Mesothelial cell of epicardium (in vitro differentiated cells): ENCODE results near the gene DPY19L3. TPM values are rescaled to one million over a fixed set of nuclear protein-coding genes. Genes with fewer than 3 reads are reported as not detected.
A peak's percentile ranks its signal among the peaks of the same experiment; 100 is the strongest.

Source experiments
- DNase-seq, 2 experiments: peaks; one replicate each; pipeline ENCODE4 v3.0.0; 2021; ENCODE audit warnings: low spot score in 2 of 2; ENCODE audit not compliant: unreplicated experiment in 2 of 2
- H3K27ac Mint-ChIP-seq: 2 replicates; pipeline ENCODE4 v1.8.0; 2021; ENCODE audit warnings: mixed read lengths
- H3K27me3 Mint-ChIP-seq: 2 replicates; pipeline ENCODE4 v1.8.0; 2021; ENCODE audit warnings: low read depth, mixed read lengths
- H3K36me3 Mint-ChIP-seq: 2 replicates; pipeline ENCODE4 v1.8.0; 2021; ENCODE audit warnings: mixed read lengths
- H3K4me1 Mint-ChIP-seq: 2 replicates; pipeline ENCODE4 v1.8.0; 2021; ENCODE audit warnings: mixed read lengths
- H3K4me3 Mint-ChIP-seq: 2 replicates; pipeline ENCODE4 v1.8.0; 2021; ENCODE audit warnings: mild to moderate bottlenecking, moderate library complexity, mixed read lengths
- H3K9me3 Mint-ChIP-seq: 2 replicates; pipeline ENCODE4 v1.8.0; 2021; ENCODE audit warnings: mixed read lengths
- total RNA-seq: library from RNA; stranded (reverse); gene quantifications from 3 replicates; pipeline ENCODE4 v1.2.1, GENCODE V29; 2021
- TF ChIP-seq, protein P1 (sequence below): fragments of 200-600 bp; sonication (generic); IDR thresholded peaks from one replicate; pipeline ENCODE4 v1.5.0; 2021; ENCODE audit warnings: antibody characterized with exemption; ENCODE audit not compliant: unreplicated experiment

DPY19L3 gene
- total RNA-seq, 1 donor from 2014 or later = 111 TPM

DNA sequence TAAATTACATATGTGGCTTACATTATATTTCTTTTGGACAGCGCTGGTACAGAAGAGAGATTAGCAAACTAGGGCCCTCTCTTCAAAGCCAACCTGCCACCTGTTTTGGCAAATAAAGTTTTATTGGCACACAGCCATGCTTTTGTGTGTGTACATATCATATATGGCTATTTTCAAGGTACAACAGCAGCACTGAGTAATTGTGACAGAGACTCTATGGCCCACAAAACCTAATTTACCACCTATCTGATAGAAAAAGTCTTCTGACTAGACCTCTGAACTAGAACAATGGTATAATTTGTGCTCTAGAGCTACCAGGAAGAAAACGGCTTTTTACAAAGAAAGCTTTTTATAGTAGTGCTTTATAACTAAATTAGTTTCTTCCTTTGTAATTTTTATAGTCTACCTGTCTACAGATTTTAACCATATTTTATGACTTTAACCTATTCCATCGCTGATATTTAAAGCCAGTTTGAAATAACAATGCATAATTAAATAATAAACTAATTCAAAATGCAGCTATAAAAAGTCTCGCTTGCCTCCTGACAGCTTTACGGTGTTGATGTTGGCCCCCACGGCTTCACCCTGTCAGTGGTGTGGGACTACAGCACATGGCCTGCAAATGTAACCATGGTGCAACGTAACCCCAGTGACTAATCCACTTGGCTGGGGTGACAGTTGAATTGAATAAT is 17.7 kb upstream of the DPY19L3 start:
- no peaks in the 10 kb centered on the region for H3K9me3 Mint-ChIP-seq
- H3K36me3 Mint-ChIP-seq = peaks cover 2% of the 10 kb centered on the region
- H3K27me3 Mint-ChIP-seq = no peaks in the 10 kb centered on the region
- TF ChIP-seq, protein P1, sequence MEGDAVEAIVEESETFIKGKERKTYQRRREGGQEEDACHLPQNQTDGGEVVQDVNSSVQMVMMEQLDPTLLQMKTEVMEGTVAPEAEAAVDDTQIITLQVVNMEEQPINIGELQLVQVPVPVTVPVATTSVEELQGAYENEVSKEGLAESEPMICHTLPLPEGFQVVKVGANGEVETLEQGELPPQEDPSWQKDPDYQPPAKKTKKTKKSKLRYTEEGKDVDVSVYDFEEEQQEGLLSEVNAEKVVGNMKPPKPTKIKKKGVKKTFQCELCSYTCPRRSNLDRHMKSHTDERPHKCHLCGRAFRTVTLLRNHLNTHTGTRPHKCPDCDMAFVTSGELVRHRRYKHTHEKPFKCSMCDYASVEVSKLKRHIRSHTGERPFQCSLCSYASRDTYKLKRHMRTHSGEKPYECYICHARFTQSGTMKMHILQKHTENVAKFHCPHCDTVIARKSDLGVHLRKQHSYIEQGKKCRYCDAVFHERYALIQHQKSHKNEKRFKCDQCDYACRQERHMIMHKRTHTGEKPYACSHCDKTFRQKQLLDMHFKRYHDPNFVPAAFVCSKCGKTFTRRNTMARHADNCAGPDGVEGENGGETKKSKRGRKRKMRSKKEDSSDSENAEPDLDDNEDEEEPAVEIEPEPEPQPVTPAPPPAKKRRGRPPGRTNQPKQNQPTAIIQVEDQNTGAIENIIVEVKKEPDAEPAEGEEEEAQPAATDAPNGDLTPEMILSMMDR = no peak
- peaks cover 4% of the 10 kb centered on the region for H3K4me1 Mint-ChIP-seq
- no peak for DNase-seq
- peak overlapping the region; percentile 87 for H3K27ac Mint-ChIP-seq
- no peak overlapping the region for H3K4me3 Mint-ChIP-seq

DNA sequence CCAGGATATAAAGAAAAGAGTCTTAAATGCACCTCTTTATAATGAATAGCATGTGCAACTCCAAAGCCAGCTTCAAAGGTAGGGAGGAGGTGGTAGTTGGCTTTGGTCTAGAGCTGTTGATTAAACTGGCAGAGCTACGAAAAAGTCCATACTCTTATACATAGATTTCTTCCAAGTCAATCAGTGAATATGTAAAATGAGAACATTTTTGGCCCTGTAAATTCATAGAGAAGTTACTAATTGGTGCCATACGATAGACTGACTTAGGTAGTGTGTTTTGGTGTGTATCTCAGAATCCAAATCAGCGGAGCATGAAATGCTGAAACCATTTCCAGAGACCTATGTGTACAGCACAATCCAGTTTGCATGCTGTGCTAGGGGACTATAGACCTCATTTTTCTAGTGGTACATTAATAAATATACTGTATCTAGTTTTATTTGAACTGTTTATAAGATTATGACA is 17.1 kb upstream of the DPY19L3 start:
- DNase-seq = no peak
- peaks cover 7% of the 10 kb centered on the region for H3K4me1 Mint-ChIP-seq
- no peaks in the 10 kb centered on the region for H3K36me3 Mint-ChIP-seq
- no peaks in the 10 kb centered on the region for H3K9me3 Mint-ChIP-seq
- TF ChIP-seq, protein P1 = no peak
- no peaks in the 10 kb centered on the region for H3K27me3 Mint-ChIP-seq
- peak overlapping the region; percentile 87 for H3K27ac Mint-ChIP-seq
- no peak overlapping the region for H3K4me3 Mint-ChIP-seq

DNA sequence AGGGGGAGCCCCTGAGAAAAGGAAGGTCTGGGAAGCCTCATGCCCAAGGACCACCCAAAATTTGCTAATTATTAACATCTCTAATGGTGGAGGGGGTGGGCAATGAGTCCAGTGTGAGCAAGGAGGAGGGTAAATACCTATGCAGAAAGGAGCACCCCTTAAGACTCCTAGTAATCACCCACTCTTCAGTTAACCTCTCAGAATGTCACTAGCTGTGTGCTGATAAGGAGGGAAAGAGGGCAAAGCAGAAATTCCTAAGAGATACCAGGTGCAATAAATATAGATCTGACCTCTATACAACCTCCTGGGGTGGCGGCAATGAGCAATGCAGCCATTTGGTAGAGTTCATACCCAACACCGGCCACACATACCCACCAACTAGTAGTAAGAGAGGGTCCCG is 12.7 kb upstream of the DPY19L3 start:
- H3K27ac Mint-ChIP-seq = no peak overlapping the region
- TF ChIP-seq, protein P1 = no peak
- H3K4me1 Mint-ChIP-seq = peaks cover 7% of the 10 kb centered on the region
- no peak overlapping the region for H3K4me3 Mint-ChIP-seq
- DNase-seq = no peak
- no peaks in the 10 kb centered on the region for H3K9me3 Mint-ChIP-seq
- no peaks in the 10 kb centered on the region for H3K27me3 Mint-ChIP-seq
- H3K36me3 Mint-ChIP-seq = peaks cover 5% of the 10 kb centered on the region

DNA sequence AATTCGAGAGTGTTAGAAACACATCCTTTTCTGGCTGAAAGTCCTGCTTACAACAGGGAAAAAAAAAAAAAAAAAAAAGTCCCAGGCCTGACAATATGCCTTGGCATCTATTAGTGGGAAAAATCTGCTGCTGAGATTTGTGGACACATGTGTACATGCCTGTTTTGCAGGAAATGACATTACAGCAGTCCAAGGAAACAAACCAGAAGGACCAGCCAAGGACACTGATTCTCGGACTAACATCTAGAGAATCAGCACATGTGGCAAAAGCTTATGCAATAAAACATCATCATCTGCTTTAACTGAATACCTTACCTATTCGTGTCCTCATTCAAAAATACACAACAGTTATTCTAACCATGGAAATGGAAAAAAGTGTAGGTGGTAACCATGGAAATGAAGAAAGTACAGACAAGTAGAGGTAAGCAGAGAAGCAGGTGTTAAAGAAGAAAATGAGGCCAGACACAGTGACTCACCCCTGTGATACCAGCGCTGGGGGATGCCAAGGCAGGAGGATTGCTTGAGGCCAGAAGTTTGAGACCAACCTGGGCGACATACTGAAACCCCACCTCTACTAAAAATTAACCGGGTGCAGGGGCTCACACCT is 9.4 kb upstream of the DPY19L3 start:
- TF ChIP-seq, protein P1 = no peak
- DNase-seq = no peak
- Mint-ChIP-seq H3K27ac (no peak overlapping the region), H3K9me3 (no peaks in the 10 kb centered on the region), H3K4me3 (no peak overlapping the region), H3K27me3 (no peaks in the 10 kb centered on the region), H3K4me1 (peaks cover 4% of the 10 kb centered on the region), H3K36me3 (peaks cover 5% of the 10 kb centered on the region)

DNA sequence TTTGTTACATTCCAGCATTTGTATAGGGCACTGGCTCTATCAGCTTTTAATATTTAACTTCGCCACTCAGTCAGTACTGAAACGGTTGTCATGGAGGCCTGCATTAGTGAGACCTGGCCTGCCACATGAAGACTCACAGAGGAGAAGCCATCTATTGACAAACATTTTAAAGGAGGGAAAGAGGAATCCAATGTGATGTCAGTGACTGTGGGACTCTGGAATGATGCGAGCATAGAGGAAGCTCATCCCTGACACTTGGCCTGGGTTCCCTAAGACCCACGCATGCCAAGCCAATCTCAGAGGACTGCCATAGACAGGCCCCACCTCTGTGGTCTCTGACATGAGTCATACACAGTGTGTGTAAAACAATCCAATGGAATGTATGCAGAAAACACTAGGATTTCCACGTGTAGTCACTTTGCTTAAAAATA is 7.9 kb upstream of the DPY19L3 start:
- TF ChIP-seq, protein P1 = no peak
- no peak overlapping the region for H3K27ac Mint-ChIP-seq
- H3K27me3 Mint-ChIP-seq = no peaks in the 10 kb centered on the region
- DNase-seq = no peak
- H3K4me1 Mint-ChIP-seq = peaks cover 4% of the 10 kb centered on the region
- peaks cover 5% of the 10 kb centered on the region for H3K36me3 Mint-ChIP-seq
- H3K4me3 Mint-ChIP-seq = no peak overlapping the region
- H3K9me3 Mint-ChIP-seq = no peaks in the 10 kb centered on the region
